Transverse colon (tissue), 4 donors: ENCODE measurements around the gene ABCB11.

ENCODE experiments used
- POLR2A ChIP-seq: fragments of 450-650 bp; IDR thresholded peaks from one replicate; pipeline ENCODE4 v1.6.1; 2016; ENCODE audit warnings: antibody characterized with exemption, mild to moderate bottlenecking, moderate library complexity
- POLR2AphosphoS5 ChIP-seq, 3 donors: sonication (generic); formaldehyde crosslinking; IDR thresholded peaks; one replicate each; pipeline ENCODE4 v1.6.1; 2016; ENCODE audit warnings: antibody characterized with exemption in 3 of 3
- TF ChIP-seq, protein P1 (sequence below), 5 experiments: fragments of 200-600 bp in 3 of 5; fragments of 450-650 bp in 2 of 5; sonication (generic) in 3 of 5; IDR thresholded peaks; 1 replicate in 2 of 5; 2 replicates in 3 of 5; pipeline ENCODE4 v1.5.1; 2016 to 2017; ENCODE audit warnings: antibody characterized with exemption in 5 of 5, inconsistent platforms in 3 of 5, mild to moderate bottlenecking in 2 of 5, moderate library complexity in 1 of 5

DNA sequence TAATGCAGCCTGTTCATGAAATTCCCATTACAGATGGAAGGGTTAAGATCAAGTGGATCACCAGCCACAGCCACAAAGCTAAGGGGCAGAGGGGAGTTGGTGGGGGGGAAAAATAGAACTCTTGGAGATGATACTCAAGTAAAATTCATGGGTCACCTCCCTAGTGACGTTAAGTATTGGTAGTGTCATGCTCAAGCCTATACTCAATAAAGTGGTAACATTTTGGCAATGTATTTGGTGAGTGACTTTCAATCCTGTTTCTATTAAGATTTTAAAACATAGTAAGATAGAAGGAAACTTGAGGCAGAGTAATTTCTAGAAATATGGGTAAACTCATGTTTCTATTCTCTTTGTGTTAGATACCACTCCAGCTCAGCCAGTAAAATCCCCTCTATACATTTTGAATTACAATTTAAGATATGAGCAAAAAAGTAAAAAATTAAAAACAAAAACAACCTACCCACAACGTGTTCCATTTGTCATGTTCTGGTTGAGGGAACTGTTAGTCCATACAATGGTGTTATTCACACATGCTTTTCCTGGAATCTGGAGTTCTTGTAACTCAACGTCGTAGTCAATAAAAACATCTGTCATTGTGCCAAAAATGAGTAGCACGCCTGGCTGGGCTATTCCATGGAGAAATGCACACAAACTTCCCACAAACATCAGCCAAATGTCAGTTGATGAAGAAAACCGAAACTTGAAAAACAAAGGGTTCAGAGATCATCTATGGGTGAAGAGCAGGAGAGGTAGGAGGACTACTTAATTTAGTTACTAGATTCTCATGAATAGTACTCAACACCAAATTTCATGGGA is 18.1 kb downstream of the ABCB11 start:
- TF ChIP-seq POLR2A (no peak), POLR2AphosphoS5 (IDR thresholded peaks at IDR 0.05) (no peak)
- TF ChIP-seq, protein P1, sequence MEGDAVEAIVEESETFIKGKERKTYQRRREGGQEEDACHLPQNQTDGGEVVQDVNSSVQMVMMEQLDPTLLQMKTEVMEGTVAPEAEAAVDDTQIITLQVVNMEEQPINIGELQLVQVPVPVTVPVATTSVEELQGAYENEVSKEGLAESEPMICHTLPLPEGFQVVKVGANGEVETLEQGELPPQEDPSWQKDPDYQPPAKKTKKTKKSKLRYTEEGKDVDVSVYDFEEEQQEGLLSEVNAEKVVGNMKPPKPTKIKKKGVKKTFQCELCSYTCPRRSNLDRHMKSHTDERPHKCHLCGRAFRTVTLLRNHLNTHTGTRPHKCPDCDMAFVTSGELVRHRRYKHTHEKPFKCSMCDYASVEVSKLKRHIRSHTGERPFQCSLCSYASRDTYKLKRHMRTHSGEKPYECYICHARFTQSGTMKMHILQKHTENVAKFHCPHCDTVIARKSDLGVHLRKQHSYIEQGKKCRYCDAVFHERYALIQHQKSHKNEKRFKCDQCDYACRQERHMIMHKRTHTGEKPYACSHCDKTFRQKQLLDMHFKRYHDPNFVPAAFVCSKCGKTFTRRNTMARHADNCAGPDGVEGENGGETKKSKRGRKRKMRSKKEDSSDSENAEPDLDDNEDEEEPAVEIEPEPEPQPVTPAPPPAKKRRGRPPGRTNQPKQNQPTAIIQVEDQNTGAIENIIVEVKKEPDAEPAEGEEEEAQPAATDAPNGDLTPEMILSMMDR (IDR thresholded peaks at IDR 0.05): no peak
